Activated B cell treated with CpG ODN at 0.5 μM for 24 hours (primary cell): Measurements from ENCODE around the gene MED16. TPM values are rescaled to one million over a fixed set of nuclear protein-coding genes. Genes with fewer than 3 reads are reported as not detected.
A peak's percentile ranks its signal among the peaks of the same experiment; 100 is the strongest.

Source experiments
- ATAC-seq: fragments of 200-7000 bp; cut with Tn5 transposase; one replicate; pipeline ENCODE4 v1.10.0; 2021; ENCODE audit warnings: low read depth, mild to moderate bottlenecking, moderate library complexity
- CTCF ChIA-PET: fragments of 350-600 bp; sonication (Branson Sonifier 250); formaldehyde crosslinking; loops from one replicate; lab custom pipeline; 2021; ENCODE audit warnings: antibody characterized with exemption; lab: Charles Lee
- POLR2A ChIA-PET: fragments of 350-600 bp; sonication (Branson Sonifier 250); formaldehyde crosslinking; loops from one replicate; lab custom pipeline; 2021; ENCODE audit warnings: antibody characterized with exemption; lab: Charles Lee
- DNase-seq: peaks from one replicate; pipeline ENCODE4 v3.0.0; 2022
- H3K27ac Mint-ChIP-seq: one replicate; pipeline ENCODE4 v1.8.0; 2020; ENCODE audit warnings: mixed read lengths
- H3K27me3 Mint-ChIP-seq: one replicate; pipeline ENCODE4 v1.8.0; 2021; ENCODE audit warnings: mixed read lengths
- H3K36me3 Mint-ChIP-seq: one replicate; pipeline ENCODE4 v1.8.0; 2021; ENCODE audit warnings: low read depth, mixed read lengths
- H3K4me1 Mint-ChIP-seq: one replicate; pipeline ENCODE4 v1.8.0; 2021; ENCODE audit warnings: mixed read lengths
- H3K4me3 Mint-ChIP-seq: one replicate; pipeline ENCODE4 v1.8.0; 2020; ENCODE audit warnings: mild to moderate bottlenecking, mixed read lengths
- H3K9me3 Mint-ChIP-seq: one replicate; pipeline ENCODE4 v1.8.0; 2020; ENCODE audit warnings: mixed read lengths
- intact Hi-C: fragments of 100-400 bp; cut with micrococcal nuclease; formaldehyde crosslinking; loops from one replicate; pipeline ENCODE4 v1.15.1; 2024
- total RNA-seq: library from RNA; stranded (reverse); gene quantifications from 2 replicates; pipeline ENCODE4 v1.2.3, GENCODE V29; 2022
- TF ChIP-seq, protein P1 (sequence below): fragments of 200-600 bp; IDR thresholded peaks from one replicate; pipeline ENCODE4 v1.8.0; 2022; ENCODE audit warnings: antibody characterized with exemption, mild to moderate bottlenecking

Gene MED16
- total RNA-seq, 1 donor from 2014 or later, result 79.3 TPM

- intact Hi-C loops, result no loop called here
- H3K27ac Mint-ChIP-seq, result peak overlapping the region; percentile 24
Measured at GRCh38 chr19:931860-932647, 39.1 kb upstream of the MED16 start.

GRCh38 chr19:929891-930258, 36.9 kb upstream of the MED16 start:
- CTCF ChIA-PET, result interaction anchor here (0.6 kb wide), 1 partner anchor 11 kb away, joined by 3 read pairs; no protein-coding TSS in a partner anchor

More at GRCh38 chr19:931860-932647, 39.1 kb upstream of the MED16 start:
- no peak for DNase-seq
- Mint-ChIP-seq H3K4me3 (peak overlapping the region; percentile 28), H3K9me3 (no peaks in the 10 kb centered on the region), H3K27me3 (no peaks in the 10 kb centered on the region), H3K4me1 (peaks cover 35% of the 10 kb centered on the region), H3K36me3 (peaks cover 20% of the 10 kb centered on the region)
- ATAC-seq, result no peak
- TF ChIP-seq, protein P1, sequence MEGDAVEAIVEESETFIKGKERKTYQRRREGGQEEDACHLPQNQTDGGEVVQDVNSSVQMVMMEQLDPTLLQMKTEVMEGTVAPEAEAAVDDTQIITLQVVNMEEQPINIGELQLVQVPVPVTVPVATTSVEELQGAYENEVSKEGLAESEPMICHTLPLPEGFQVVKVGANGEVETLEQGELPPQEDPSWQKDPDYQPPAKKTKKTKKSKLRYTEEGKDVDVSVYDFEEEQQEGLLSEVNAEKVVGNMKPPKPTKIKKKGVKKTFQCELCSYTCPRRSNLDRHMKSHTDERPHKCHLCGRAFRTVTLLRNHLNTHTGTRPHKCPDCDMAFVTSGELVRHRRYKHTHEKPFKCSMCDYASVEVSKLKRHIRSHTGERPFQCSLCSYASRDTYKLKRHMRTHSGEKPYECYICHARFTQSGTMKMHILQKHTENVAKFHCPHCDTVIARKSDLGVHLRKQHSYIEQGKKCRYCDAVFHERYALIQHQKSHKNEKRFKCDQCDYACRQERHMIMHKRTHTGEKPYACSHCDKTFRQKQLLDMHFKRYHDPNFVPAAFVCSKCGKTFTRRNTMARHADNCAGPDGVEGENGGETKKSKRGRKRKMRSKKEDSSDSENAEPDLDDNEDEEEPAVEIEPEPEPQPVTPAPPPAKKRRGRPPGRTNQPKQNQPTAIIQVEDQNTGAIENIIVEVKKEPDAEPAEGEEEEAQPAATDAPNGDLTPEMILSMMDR, result no peak
- POLR2A ChIA-PET, result interaction anchor here (0.6 to 2.4 kb wide), 9 partner anchors 12 to 271 kb away, joined by 3 to 14 read pairs (median 6); partner anchors contain the start of genes PTBP1 and WDR18
- CTCF ChIA-PET, result interaction anchor here (2.1 kb wide), 1 partner anchor 49 kb away, joined by 5 read pairs; no protein-coding TSS in a partner anchor

DNA sequence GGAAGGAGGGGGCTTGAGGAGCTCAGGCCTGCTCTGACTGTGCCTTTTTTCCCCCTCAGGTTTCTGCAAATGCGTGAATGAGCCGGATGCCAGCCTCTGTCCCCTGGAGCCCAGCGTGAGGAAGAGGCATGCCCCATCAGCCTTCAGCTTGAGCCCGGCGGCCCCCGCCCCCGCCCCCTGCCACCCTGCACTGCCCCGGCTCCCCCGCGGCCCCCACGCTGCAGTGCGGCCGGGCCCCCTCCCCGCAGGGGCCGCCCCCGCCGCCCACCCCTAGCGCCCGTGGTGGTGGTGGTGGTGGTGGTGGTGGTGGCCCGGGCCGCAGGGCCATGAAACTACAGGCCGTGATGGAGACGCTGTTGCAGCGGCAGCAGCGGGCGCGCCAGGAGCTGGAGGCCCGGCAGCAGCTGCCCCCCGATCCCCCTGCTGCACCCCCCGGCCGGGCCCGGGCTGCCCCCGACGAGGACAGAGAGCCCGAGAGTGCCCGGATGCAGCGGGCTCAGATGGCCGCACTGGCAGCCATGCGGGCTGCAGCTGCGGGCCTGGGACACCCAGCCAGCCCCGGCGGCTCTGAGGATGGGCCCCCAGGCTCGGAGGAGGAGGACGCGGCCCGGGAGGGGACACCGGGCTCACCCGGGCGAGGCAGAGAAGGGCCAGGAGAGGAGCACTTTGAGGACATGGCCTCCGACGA, 36.4 kb upstream of the MED16 start:
- ATAC-seq, result no peak
- ChIA-PET POLR2A (interaction anchor here (0.6 to 2.4 kb wide), 3 partner anchors 18 to 55 kb away, joined by 4 to 10 read pairs (median 5); partner anchors contain the start of gene WDR18), CTCF (no interaction called here)
- intact Hi-C loops, result loop anchor here (10.0 kb wide), 1 partner anchor 175 kb away; the partner anchor contains the start of gene GPX4
- no peaks in the 10 kb centered on the region for H3K27me3 Mint-ChIP-seq
- H3K27ac Mint-ChIP-seq, result no peak overlapping the region
- TF ChIP-seq, protein P1, result no peak
- peaks cover 17% of the 10 kb centered on the region for H3K36me3 Mint-ChIP-seq
- no peak overlapping the region for H3K4me3 Mint-ChIP-seq
- H3K4me1 Mint-ChIP-seq, result peaks cover 27% of the 10 kb centered on the region
- no peak for DNase-seq
- no peaks in the 10 kb centered on the region for H3K9me3 Mint-ChIP-seq

More at GRCh38 chr19:929891-930258, 36.9 kb upstream of the MED16 start:
- H3K4me1 Mint-ChIP-seq, result peaks cover 28% of the 10 kb centered on the region
- H3K9me3 Mint-ChIP-seq, result no peaks in the 10 kb centered on the region
- TF ChIP-seq, protein P1, result no peak
- no peak for ATAC-seq
- intact Hi-C loops, result loop anchor here (10.0 kb wide), 1 partner anchor 175 kb away; the partner anchor contains the start of gene GPX4
- H3K36me3 Mint-ChIP-seq, result peaks cover 17% of the 10 kb centered on the region
- POLR2A ChIA-PET, result interaction anchor here (0.6 to 2.4 kb wide), 4 partner anchors 9 to 54 kb away, joined by 4 to 10 read pairs (median 4); partner anchors contain the start of gene WDR18
- no peak overlapping the region for H3K4me3 Mint-ChIP-seq
- H3K27ac Mint-ChIP-seq, result no peak overlapping the region
- H3K27me3 Mint-ChIP-seq, result no peaks in the 10 kb centered on the region
- no peak for DNase-seq

DNA sequence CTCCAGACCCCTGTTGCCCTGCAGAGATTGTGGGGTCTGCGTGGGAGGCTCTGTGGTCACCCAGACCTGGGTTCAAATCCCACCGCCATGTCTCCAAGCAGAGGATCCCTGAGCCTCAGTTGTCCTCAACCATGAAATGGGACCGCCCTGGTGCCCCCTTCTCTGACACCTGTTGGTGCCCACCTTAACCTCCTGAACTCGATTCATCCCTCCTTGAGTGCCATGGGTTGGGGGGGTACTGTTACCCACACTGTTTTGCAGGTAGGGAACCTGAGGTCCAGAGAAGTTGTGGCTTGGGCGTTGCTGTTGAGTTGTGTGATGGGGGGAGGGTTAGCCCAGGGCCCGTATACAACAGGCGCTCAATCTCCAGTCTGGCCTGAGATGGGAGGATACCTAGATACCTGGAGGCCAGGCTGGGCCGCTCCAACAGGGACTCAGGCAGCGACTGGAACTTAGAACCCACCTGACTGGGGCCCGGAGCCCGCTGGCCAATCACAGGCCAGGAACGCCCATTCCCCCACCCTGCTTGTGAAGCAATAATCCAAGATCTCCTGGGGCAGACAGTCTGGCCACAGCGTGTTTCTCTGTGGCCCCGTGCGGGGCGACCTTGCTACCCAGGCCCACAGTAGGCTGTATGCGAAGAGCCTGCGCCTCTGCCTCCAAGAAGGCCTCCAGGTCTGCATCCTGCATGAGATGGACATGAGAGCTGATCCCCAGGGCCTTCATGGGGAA, 35.6 kb upstream of the MED16 start:
- peaks cover 26% of the 10 kb centered on the region for H3K4me1 Mint-ChIP-seq
- no peak overlapping the region for H3K4me3 Mint-ChIP-seq
- intact Hi-C loops, result loop anchor here (10.0 kb wide), 1 partner anchor 176 kb away; the partner anchor contains the start of gene GPX4
- no peaks in the 10 kb centered on the region for H3K27me3 Mint-ChIP-seq
- ChIA-PET CTCF (no interaction called here), POLR2A (interaction anchor here (0.6 to 1.4 kb wide), 4 partner anchors 10 to 55 kb away, joined by 3 to 5 read pairs (median 4); partner anchors contain the start of gene WDR18)
- ATAC-seq, result no peak
- DNase-seq, result no peak
- H3K9me3 Mint-ChIP-seq, result no peaks in the 10 kb centered on the region
- H3K27ac Mint-ChIP-seq, result peak overlapping the region; percentile 41
- TF ChIP-seq, protein P1, result no peak
- peaks cover 17% of the 10 kb centered on the region for H3K36me3 Mint-ChIP-seq
